ENCODE measurements around the gene COX8A.

- TF ChIP-seq CTCF (IDR thresholded peaks at IDR 0.05) (no peak), EZH2 (IDR thresholded peaks at IDR 0.05; ENCODE audit: borderline replicate concordance, insufficient read depth, low read depth, low read length, poor library complexity, severe bottlenecking) (no peak)
These were observed 31.6 kb upstream of the COX8A start for GRCh38 chr11:63942803-63943202.
